GM19023 (cell line): ENCODE data around the gene KIF3A.

ENCODE experiments used
- ATAC-seq: cut with Tn5 transposase; IDR thresholded peaks from one replicate; pipeline ENCODE4 v1.9.1; 2021; ENCODE audit warnings: mild to moderate bottlenecking, moderate library complexity; ENCODE audit not compliant: unreplicated experiment

Gene KIF3A

DNA sequence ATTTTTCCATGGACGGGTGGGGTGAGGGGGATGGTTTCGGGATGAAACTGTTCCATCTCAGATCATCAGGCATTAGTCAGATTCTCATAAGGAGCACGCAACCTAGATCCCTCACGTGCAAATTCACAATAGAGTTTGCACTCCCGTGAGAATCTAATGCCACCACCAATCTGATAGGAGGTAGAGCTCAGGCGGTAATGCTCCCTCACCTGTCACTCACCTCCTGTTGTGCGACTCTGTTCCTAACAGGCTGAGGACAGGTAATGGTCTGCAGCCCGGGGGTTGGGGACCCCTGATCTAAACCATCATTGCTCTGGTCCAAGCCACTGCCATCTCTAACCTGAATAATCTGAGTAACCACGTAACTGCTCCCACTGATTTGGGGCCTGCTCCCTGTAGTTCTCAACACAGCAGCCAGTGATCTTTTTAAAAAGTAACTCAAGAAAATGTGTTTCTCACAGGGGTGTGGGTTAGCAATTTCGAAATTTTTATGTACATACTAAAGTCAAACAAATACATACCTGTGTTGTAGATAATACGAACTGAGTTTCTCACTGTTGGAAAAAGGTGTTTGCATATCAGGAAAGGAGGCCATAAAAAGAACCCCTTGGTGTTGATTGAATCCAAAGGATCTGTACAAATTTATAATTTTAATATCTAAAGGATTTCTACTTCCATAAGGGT, 90.6 kb downstream of the KIF3A start:
- no peak for ATAC-seq

DNA sequence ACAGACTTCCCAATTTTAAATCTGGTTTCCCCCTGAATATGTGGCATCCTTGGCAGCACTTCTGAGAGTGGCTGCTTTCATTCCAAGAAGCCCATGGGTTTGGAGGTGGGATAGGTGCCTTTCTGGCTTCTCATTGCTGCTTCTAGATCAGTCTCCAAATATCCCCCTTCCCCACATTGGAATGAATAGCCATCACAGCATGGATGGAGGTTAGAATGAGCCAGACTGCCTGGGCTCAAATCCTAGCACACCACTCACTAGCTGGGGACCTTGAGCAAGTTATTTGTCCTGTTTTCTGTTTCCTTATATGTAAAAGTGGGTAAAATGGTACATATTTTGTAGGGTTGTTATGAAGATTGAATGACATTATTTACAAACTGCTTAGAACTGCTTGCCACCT, 93.2 kb downstream of the KIF3A start:
- ATAC-seq, result no peak
